AG09319 (cell line): ENCODE data around the gene MRC2.

Experiments
- DNase-seq: peaks from one replicate; pipeline ENCODE4 v3.0.0-alpha.2; 2010; ENCODE audit warnings: low read depth; ENCODE audit errors: extremely low read depth
- TF ChIP-seq, protein P1 (sequence below): IDR thresholded peaks from 2 replicates; pipeline ENCODE4 v1.5.1; 2011; ENCODE audit warnings: low read depth, mild to moderate bottlenecking, inconsistent platforms, low read length, moderate library complexity

MRC2 gene

DNA sequence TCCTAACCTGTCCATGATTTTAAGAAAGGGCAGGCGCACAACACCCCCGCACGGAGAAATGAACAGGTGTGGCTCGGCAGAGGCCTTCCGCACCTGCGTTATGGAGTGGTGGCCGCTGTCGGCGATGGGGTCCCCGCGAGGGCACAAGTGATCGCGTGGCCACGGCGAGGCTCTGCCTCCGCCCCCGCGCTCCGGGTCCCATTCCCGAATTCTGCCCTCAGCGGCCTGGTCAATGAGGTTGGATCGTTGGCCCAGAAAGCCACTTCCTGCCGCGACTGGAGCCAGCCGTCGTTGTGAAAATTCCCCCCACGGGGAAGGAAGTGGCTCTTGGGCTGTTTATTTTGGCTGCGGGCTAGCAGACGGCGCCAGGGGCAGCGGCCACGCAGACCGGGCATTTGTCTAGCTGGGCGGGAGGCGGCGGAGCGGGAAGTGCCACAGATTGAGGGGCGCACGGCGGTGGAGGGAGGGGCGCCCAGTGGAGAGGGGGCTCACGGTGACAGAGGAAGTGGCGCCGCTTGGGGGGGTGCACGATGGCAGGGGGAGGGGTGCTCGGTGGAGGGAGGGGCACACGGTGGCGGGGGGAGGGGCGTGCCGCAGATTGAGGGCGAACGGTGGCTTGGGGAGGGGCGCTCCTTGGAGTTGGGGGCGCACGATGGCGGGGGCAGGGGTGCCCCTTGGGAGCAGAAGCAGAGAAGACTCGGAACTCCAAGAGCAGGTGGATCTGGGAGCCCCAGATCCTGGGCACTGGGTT lies 25.0 kb downstream of the MRC2 start:
- no peak for DNase-seq

DNA sequence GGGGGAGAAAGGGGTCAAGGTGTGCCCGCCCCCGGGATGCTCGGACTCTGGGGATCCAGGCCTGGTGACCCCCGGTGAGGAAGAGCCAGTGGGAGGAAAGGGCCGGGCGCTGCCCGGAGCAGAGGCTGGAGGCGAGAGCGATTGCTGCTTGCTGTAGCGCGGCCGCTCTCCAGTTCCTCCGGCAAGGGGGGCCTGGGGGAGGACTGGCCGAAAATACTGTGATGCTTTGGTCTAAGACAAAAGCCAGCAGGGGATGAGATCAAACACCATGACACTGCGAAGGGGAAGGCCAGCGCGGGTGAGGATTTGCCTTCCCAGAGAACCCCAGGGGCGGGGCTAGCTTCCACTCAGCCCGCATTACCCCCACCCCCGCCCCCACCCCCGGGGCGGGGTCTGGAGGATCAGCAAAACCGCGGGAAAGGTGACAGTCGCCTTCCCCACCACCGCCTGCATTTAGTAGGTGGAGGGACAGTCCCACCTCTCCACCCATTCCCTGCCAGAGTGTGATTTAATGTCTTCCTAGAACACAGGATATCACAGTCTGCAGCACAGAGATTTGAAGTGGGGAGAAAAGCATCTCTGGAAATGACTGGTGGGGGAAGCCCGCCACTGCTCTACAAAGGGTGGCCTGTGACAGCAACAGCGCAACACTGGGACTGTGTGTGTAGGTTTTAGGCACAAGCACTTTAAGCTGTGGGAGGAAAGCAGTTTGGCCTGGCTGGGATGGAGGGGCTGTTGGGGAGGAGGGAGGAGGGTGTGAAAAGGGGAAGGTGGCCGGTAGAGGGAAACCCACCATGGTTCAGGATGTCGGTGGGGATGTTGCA lies 25.7 kb downstream of the MRC2 start:
- TF ChIP-seq, protein P1, sequence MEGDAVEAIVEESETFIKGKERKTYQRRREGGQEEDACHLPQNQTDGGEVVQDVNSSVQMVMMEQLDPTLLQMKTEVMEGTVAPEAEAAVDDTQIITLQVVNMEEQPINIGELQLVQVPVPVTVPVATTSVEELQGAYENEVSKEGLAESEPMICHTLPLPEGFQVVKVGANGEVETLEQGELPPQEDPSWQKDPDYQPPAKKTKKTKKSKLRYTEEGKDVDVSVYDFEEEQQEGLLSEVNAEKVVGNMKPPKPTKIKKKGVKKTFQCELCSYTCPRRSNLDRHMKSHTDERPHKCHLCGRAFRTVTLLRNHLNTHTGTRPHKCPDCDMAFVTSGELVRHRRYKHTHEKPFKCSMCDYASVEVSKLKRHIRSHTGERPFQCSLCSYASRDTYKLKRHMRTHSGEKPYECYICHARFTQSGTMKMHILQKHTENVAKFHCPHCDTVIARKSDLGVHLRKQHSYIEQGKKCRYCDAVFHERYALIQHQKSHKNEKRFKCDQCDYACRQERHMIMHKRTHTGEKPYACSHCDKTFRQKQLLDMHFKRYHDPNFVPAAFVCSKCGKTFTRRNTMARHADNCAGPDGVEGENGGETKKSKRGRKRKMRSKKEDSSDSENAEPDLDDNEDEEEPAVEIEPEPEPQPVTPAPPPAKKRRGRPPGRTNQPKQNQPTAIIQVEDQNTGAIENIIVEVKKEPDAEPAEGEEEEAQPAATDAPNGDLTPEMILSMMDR = peak; percentile 11
- no peak for DNase-seq

More for the DNA sequence above, 25.0 kb downstream of the MRC2 start:
- TF ChIP-seq, protein P1 = no peak

DNA sequence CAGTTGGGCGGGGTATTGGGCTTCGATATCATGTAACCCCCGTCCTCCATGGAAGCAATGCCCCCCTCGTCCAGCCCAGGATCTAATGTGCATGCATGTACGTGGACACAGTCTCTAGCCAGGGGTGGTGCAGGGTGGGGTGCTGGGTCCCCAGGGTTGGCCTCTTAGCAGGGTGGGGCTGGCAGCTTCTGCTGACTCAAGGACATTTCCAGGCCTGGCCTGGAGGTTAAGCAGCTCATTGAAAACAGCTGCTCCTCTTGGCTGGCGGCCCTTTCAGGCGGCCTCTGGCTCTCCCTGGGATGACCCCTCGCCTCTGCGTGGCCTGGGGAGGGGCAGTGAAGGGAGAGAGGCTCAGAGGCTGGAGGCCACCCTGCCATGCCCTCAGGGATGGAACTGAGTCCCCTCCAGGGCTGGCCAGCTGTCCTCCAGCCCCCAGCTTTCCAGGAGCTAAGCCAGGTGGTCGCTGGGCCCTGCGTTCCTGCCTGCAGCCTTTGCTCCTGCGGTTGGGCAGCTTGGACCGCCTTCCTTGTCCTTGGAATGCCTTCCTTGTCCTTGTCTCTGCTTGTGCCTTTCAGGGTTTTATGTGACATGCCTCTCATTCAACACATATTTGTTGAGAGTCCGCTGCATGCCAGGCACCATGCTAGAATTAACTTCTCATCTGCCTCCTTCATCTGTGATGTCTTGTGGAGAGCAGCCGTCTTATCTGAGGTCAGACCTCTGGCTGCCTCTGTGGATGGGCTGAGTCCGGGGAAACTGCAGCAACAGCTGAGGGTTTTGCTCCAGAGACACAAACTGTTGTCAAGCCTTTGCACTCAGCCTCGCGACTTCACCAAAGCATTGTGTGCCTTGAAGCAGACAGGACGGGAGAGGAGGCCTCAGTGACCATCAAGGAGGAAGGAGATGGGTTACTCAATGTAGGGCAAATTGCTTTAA lies 26.6 kb downstream of the MRC2 start:
- peak; percentile 66 for DNase-seq
- TF ChIP-seq, protein P1 = no peak

DNA sequence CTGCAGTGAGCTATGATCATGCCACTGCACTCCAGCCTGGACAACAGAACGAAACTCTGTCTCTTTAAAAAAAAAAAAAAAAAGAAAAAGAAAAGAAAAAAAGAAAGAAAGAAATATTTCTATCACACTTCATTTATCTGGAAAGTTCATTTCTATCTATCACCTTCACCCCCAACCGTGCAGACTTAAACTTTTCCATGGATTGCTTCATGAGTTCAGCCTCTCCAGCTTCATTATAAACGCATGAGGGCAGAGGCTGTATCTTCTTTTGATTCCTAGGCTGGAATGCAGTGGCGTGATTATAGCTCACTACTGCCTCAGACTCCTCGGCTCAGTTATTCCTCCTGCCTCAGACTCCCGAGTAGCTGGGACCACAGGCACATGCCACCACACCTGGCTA lies 28.2 kb downstream of the MRC2 start:
- DNase-seq = no peak
- TF ChIP-seq, protein P1 = no peak

DNA sequence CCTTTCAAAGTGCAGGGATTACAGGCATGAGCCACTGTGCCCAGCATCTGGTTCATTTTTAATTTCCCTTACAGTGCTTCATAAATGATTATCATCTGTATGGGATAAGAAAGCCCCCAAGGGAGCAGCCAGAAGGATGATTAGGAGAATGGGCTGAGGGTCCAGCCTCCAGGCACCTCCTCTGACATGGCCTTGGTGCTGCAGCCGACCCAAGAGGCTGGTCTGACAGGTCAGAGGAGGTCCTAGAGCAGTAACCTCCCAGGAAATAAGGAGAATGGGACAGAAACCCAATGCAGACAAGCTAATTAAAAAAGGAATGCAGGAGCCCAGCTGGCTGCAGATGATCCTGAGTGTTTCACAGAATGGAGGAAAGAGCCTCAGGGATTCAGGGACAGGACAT lies 29.0 kb downstream of the MRC2 start:
- TF ChIP-seq, protein P1 = no peak
- no peak for DNase-seq

DNA sequence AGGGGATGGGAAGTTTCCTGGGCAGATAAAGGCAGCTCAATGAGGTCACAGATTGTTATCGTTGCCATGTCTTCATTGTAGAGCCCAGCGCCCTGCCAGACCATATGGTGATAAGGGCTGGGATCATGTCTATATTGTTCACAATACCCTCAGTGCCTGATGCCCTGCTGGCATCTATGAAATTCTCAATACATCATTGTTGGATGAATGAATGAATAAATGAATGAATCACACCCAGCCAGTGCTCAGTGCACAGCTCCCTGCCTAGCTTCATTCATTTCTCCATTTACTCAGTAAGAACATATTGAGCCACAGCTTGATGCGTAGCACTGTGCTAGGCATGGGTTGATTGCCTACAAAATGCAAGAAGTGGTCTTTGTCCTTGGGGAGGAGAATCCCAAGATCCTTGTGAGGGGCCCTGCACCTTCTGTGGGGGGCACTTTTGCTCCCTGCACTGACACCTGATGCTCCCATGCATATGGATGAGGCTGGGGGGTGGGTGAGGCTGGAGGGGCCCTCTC lies 29.7 kb downstream of the MRC2 start:
- TF ChIP-seq, protein P1 = no peak

More for the DNA sequence above, 29.7 kb downstream of the MRC2 start:
- DNase-seq = no peak
